Superior temporal gyrus (tissue), 1 donor: ENCODE data around the gene CLEC4M.
"Not testable (repeated sequence)": the region's sequence is repeated elsewhere in the genome, so short reads cannot be mapped to it uniquely, and the experiment has no call there.

Experiments
- DNase-seq: peaks from one replicate; pipeline ENCODE4 v3.0.0-alpha.2; 2016; ENCODE audit errors: extremely low spot score

CLEC4M gene

GRCh38 chr19:7775761-7776160 lies 12.7 kb downstream of the CLEC4M start:
- DNase-seq: no peak

GRCh38 chr19:7778081-7778480 lies 15.0 kb downstream of the CLEC4M start:
- DNase-seq: no peak

GRCh38 chr19:7779631-7780486 lies 16.8 kb downstream of the CLEC4M start:
- DNase-seq: no peak

- no peak for DNase-seq
These were observed 18.1 kb downstream of the CLEC4M start for GRCh38 chr19:7781157-7781556.

GRCh38 chr19:7783991-7784423 lies 21.0 kb downstream of the CLEC4M start:
- DNase-seq: no peak

GRCh38 chr19:7784856-7785255 lies 21.8 kb downstream of the CLEC4M start:
- DNase-seq: no peak

GRCh38 chr19:7787141-7787540 lies 24.1 kb downstream of the CLEC4M start:
- DNase-seq: no peak

GRCh38 chr19:7787602-7788177 lies 24.6 kb downstream of the CLEC4M start:
- no peak for DNase-seq

- no peak for DNase-seq
These were observed 25.3 kb downstream of the CLEC4M start for GRCh38 chr19:7788178-7788932.

GRCh38 chr19:7788933-7789323 lies 25.9 kb downstream of the CLEC4M start:
- no peak for DNase-seq

- no peak for DNase-seq
These were observed 26.4 kb downstream of the CLEC4M start for GRCh38 chr19:7789447-7789846.

- no peak for DNase-seq
These were observed 27.4 kb downstream of the CLEC4M start for GRCh38 chr19:7790416-7790815.

GRCh38 chr19:7792281-7792680 lies 29.2 kb downstream of the CLEC4M start:
- DNase-seq: no peak

GRCh38 chr19:7792701-7793100 lies 29.7 kb downstream of the CLEC4M start:
- not testable (repeated sequence) for DNase-seq

- no peak for DNase-seq
These were observed 30.4 kb downstream of the CLEC4M start for GRCh38 chr19:7793493-7793892.

GRCh38 chr19:7795555-7796161 lies 32.6 kb downstream of the CLEC4M start:
- DNase-seq: no peak

GRCh38 chr19:7799640-7800355 lies 36.8 kb downstream of the CLEC4M start:
- DNase-seq: peak; percentile 96

GRCh38 chr19:7801020-7801570 lies 38.1 kb downstream of the CLEC4M start:
- DNase-seq: no peak

GRCh38 chr19:7806234-7806633 lies 43.2 kb downstream of the CLEC4M start:
- DNase-seq: no peak

- DNase-seq: no peak
These were observed 43.8 kb downstream of the CLEC4M start for GRCh38 chr19:7806876-7807275.

GRCh38 chr19:7808108-7808507 lies 45.1 kb downstream of the CLEC4M start:
- DNase-seq: no peak
